ENCODE data around the gene KRTAP1-4. TPM values are rescaled to one million over a fixed set of nuclear protein-coding genes. Genes with fewer than 3 reads are reported as not detected.

The KRTAP1-4 gene, protein sequence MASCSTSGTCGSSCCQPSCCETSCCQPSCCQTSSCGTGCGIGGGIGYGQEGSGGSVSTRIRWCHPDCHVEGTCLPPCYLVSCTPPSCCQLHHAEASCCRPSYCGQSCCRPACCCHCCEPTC
- not detected in 2 replicates for total RNA-seq
- long read RNA-seq, result 0 reads

GRCh38 chr17:41029633-41030245, at the start of gene KRTAP1-4:
TSS of gene KRTAP1-4 (minus strand) at chr17:41030195. CDS start at chr17:41030078, 117 bp downstream.
- TF ChIP-seq, protein P1, sequence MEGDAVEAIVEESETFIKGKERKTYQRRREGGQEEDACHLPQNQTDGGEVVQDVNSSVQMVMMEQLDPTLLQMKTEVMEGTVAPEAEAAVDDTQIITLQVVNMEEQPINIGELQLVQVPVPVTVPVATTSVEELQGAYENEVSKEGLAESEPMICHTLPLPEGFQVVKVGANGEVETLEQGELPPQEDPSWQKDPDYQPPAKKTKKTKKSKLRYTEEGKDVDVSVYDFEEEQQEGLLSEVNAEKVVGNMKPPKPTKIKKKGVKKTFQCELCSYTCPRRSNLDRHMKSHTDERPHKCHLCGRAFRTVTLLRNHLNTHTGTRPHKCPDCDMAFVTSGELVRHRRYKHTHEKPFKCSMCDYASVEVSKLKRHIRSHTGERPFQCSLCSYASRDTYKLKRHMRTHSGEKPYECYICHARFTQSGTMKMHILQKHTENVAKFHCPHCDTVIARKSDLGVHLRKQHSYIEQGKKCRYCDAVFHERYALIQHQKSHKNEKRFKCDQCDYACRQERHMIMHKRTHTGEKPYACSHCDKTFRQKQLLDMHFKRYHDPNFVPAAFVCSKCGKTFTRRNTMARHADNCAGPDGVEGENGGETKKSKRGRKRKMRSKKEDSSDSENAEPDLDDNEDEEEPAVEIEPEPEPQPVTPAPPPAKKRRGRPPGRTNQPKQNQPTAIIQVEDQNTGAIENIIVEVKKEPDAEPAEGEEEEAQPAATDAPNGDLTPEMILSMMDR (IDR thresholded peaks at IDR 0.05), result no peak
- peaks cover 5% of the 10 kb centered on the region for H3K4me1 Mint-ChIP-seq (ENCODE audit: unreplicated experiment)
- DNase-seq (ENCODE audit: extremely low spot score, unreplicated experiment), result no peak
- no peak within 1 kb of the TSS for H3K27ac Mint-ChIP-seq (ENCODE audit: unreplicated experiment)
- no peaks in the 10 kb centered on the region for H3K27me3 Mint-ChIP-seq (ENCODE audit: unreplicated experiment)
- no peaks in the 10 kb centered on the region for H3K36me3 Mint-ChIP-seq (ENCODE audit: unreplicated experiment)
- no peak within 1 kb of the TSS for H3K4me3 Mint-ChIP-seq (ENCODE audit: unreplicated experiment)
- no peaks in the 10 kb centered on the region for H3K9me3 Mint-ChIP-seq (ENCODE audit: unreplicated experiment)

DNA sequence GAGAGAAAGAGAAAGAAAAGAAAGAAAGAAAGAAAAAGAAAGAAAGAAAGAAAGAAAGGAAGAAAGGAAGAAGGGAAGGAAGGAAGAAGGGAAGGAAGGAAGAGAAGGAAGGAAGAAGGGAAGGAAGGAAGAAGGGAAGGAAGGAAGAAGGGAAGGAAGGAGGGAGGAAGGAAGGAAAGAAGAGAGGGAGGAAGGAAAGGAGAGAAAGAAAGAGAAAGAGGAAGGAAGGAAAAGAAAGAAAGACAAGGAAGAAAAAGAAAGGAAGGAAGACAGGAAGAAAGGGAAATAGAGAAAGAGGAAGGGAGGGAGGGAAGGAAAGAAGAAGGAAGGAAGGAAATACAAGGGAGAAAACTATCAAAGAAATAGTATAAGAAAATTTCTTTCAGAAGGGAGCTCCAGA, 46.8 kb upstream of the KRTAP1-4 start:
- Mint-ChIP-seq H3K4me3 (ENCODE audit: unreplicated experiment) (no peak overlapping the region), H3K27ac (ENCODE audit: unreplicated experiment) (no peak overlapping the region), H3K9me3 (ENCODE audit: unreplicated experiment) (peaks cover 3% of the 10 kb centered on the region), H3K27me3 (ENCODE audit: unreplicated experiment) (no peaks in the 10 kb centered on the region), H3K36me3 (ENCODE audit: unreplicated experiment) (no peaks in the 10 kb centered on the region), H3K4me1 (ENCODE audit: unreplicated experiment) (no peaks in the 10 kb centered on the region)
- no peak for DNase-seq (ENCODE audit: extremely low spot score, unreplicated experiment)
- TF ChIP-seq, protein P1 (IDR thresholded peaks at IDR 0.05), result no peak

- H3K9me3 Mint-ChIP-seq (ENCODE audit: unreplicated experiment), result peaks cover 3% of the 10 kb centered on the region
- H3K4me3 Mint-ChIP-seq (ENCODE audit: unreplicated experiment), result no peak overlapping the region
- no peaks in the 10 kb centered on the region for H3K4me1 Mint-ChIP-seq (ENCODE audit: unreplicated experiment)
- no peaks in the 10 kb centered on the region for H3K27me3 Mint-ChIP-seq (ENCODE audit: unreplicated experiment)
- TF ChIP-seq, protein P1 (IDR thresholded peaks at IDR 0.05), result no peak
- no peaks in the 10 kb centered on the region for H3K36me3 Mint-ChIP-seq (ENCODE audit: unreplicated experiment)
- H3K27ac Mint-ChIP-seq (ENCODE audit: unreplicated experiment), result no peak overlapping the region
- DNase-seq (ENCODE audit: extremely low spot score, unreplicated experiment), result no peak
Observed at GRCh38 chr17:41073676-41074075, 43.7 kb upstream of the KRTAP1-4 start.

- no peaks in the 10 kb centered on the region for H3K36me3 Mint-ChIP-seq (ENCODE audit: unreplicated experiment)
- H3K4me3 Mint-ChIP-seq (ENCODE audit: unreplicated experiment), result no peak overlapping the region
- H3K4me1 Mint-ChIP-seq (ENCODE audit: unreplicated experiment), result peaks cover 5% of the 10 kb centered on the region
- H3K27ac Mint-ChIP-seq (ENCODE audit: unreplicated experiment), result no peak overlapping the region
- TF ChIP-seq, protein P1 (IDR thresholded peaks at IDR 0.05), result no peak
- no peaks in the 10 kb centered on the region for H3K27me3 Mint-ChIP-seq (ENCODE audit: unreplicated experiment)
- H3K9me3 Mint-ChIP-seq (ENCODE audit: unreplicated experiment), result no peaks in the 10 kb centered on the region
- DNase-seq (ENCODE audit: extremely low spot score, unreplicated experiment), result no peak
Observed at GRCh38 chr17:41071606-41072360, 41.8 kb upstream of the KRTAP1-4 start.

DNA sequence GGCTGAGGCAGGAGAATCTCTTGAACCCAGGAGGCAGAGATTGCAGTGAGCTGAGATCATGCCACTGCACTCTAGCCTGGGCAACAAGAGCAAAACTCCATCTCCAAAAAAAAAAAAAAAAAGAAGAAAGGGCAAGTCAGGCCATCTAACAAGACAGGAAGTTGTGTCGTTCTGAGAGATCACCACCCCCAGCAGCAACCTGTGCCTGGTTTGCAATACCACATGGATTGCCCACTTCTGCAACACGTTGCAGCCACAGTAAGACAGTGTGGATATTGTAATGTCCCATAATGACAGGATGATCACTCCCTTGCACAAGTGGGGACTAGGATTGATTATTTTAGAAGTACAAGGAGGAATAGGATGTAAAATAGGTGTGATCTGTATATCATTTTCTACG, 39.0 kb upstream of the KRTAP1-4 start:
- Mint-ChIP-seq H3K9me3 (ENCODE audit: unreplicated experiment) (no peaks in the 10 kb centered on the region), H3K27me3 (ENCODE audit: unreplicated experiment) (no peaks in the 10 kb centered on the region), H3K4me1 (ENCODE audit: unreplicated experiment) (peaks cover 8% of the 10 kb centered on the region), H3K36me3 (ENCODE audit: unreplicated experiment) (no peaks in the 10 kb centered on the region), H3K27ac (ENCODE audit: unreplicated experiment) (no peak overlapping the region), H3K4me3 (ENCODE audit: unreplicated experiment) (no peak overlapping the region)
- no peak for DNase-seq (ENCODE audit: extremely low spot score, unreplicated experiment)
- TF ChIP-seq, protein P1 (IDR thresholded peaks at IDR 0.05), result no peak

All from osteocyte (in vitro differentiated cells).